ENCODE measurements around the gene ZMYND11.

GRCh38 chr10:184911-185310, 49.7 kb downstream of the ZMYND11 start:
- TF ChIP-seq CTCF (IDR thresholded peaks at IDR 0.05) = no peak
- TF ChIP-seq POLR2A (IDR thresholded peaks at IDR 0.05) = no peak

Data from Peyer's patch (tissue), 4 donors.